Thoracic aorta (tissue), 2 donors: ENCODE results near the gene SLC44A5. TPM values are rescaled to one million over a fixed set of nuclear protein-coding genes. Genes with fewer than 3 reads are reported as not detected.

Experiments used
- ATAC-seq: fragments of 150-250 bp; one replicate; pipeline ENCODE4 v1.8.0; 2017; ENCODE audit warnings: low read depth; ENCODE audit not compliant: insufficient number of reproducible peaks, low FRiP score
- DNase-seq: peaks from one replicate; pipeline ENCODE4 v3.0.0-alpha.2; 2020; ENCODE audit warnings: low spot score
- H3K27ac ChIP-seq, 2 donors: fragments of 200-600 bp; sonication (generic); 1 replicate in 1 of 2; 2 replicates in 1 of 2; pipeline ENCODE4 v1.5.1; 2016; ENCODE audit warnings: mild to moderate bottlenecking in 2 of 2, moderate library complexity in 2 of 2
- H3K27me3 ChIP-seq: fragments of 200-600 bp; sonication (generic); replicated peaks from 2 replicates; pipeline ENCODE4 v1.6.0; 2016; ENCODE audit warnings: mild to moderate bottlenecking; ENCODE audit not compliant: insufficient read depth
- H3K36me3 ChIP-seq: fragments of 200-600 bp; sonication (generic); one replicate; pipeline ENCODE4 v1.5.1; 2016
- H3K4me1 ChIP-seq, 2 donors: fragments of 200-600 bp; sonication (generic); 1 replicate in 1 of 2; 2 replicates in 1 of 2; pipeline versions ENCODE4 v1.5.1 to v1.6.0; 2016; ENCODE audit warnings: low read depth in 2 of 2, mild to moderate bottlenecking in 1 of 2; ENCODE audit not compliant: control insufficient read depth in 1 of 2
- H3K4me3 ChIP-seq: fragments of 200-600 bp; sonication (generic); 2 replicates; pipeline ENCODE4 v1.5.1; 2016; ENCODE audit warnings: mild to moderate bottlenecking
- H3K9me3 ChIP-seq: fragments of 200-600 bp; sonication (generic); 2 replicates; pipeline ENCODE4 v1.5.1; 2016
- total RNA-seq, 2 donors: library from RNA; depleted of rRNA; stranded (reverse); fragments of >200 nt; gene quantifications; one replicate each; pipeline versions ENCODE4 v1.1.0 to v1.2.3, GENCODE V29; 2016
- TF ChIP-seq, protein P1 (sequence below): fragments of 200-600 bp; sonication (generic); IDR thresholded peaks from one replicate; pipeline ENCODE4 v1.5.1; 2019; ENCODE audit warnings: antibody characterized with exemption

SLC44A5 gene
- total RNA-seq, 2 donors from 2014 or later = 0.28 to 0.68 TPM

DNA sequence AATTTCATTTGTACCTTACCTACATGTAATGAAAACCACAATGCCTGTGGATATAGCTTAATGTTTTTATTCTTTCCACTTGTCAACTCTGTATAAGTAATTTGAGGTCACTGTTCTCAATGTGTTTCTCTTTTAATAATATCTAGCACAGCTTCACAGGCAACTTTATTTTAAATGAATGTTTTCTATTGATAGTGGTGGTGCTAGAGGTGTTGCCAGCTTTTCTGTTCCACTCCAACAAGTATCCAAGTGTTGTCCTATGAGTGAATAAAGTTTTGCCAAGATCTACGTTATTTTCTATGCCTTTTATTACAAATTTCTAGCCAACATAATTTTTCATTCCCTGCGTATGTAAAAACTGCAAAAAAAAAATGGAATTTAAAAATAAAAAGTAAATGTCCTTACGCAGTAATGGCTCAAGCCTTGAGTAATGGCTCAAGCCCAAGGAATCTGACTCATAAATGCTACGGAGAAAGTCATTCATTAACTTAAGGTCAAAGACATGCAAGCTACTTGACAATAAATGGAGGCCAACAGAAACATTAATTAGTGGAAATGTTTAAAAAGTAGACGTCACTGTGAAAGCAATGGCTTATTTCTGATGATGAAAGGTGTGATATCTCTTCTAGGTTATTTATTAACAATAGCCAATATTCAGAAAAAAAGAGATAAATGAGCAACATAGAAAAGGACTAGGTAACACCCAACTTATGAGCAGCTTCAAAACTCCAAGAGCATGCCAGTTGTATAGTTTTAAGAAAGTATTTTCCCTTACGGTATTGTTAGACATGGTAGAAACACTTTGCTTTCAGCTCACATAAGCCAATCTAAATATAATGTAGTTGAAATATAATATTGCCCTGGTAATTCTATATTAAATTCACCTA is 71.4 kb downstream of the SLC44A5 start:
- H3K4me1 ChIP-seq = peaks cover 4 to 9% of the 10 kb centered on the region in 2 donors
- ATAC-seq (no peak), DNase-seq (no peak)
- TF ChIP-seq, protein P1, sequence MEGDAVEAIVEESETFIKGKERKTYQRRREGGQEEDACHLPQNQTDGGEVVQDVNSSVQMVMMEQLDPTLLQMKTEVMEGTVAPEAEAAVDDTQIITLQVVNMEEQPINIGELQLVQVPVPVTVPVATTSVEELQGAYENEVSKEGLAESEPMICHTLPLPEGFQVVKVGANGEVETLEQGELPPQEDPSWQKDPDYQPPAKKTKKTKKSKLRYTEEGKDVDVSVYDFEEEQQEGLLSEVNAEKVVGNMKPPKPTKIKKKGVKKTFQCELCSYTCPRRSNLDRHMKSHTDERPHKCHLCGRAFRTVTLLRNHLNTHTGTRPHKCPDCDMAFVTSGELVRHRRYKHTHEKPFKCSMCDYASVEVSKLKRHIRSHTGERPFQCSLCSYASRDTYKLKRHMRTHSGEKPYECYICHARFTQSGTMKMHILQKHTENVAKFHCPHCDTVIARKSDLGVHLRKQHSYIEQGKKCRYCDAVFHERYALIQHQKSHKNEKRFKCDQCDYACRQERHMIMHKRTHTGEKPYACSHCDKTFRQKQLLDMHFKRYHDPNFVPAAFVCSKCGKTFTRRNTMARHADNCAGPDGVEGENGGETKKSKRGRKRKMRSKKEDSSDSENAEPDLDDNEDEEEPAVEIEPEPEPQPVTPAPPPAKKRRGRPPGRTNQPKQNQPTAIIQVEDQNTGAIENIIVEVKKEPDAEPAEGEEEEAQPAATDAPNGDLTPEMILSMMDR = no peak
- H3K4me3 ChIP-seq = peak overlapping the region; percentile 19
- H3K9me3 ChIP-seq = no peaks in the 10 kb centered on the region
- no peak overlapping the region for H3K27ac ChIP-seq
- H3K36me3 ChIP-seq = no peaks in the 10 kb centered on the region
- H3K27me3 ChIP-seq = no peaks in the 10 kb centered on the region

DNA sequence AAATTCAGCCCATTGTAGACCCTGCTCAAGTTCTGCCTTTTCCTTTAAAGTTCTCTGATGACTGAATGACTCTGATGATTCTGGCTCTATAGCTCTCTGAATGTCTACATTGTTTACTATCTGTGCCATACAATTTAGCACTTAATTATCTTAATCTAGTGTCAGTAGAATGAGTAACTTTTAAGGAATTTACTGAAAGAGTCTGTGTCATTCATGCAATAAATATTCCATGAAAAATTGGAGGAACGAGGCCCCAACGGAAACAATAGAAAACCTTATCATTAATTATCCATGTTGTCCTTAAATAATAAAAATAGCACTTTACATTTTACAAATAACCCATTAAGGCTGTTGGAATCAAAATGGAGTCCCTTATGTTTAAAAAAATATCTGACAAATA is 77.8 kb downstream of the SLC44A5 start:
- TF ChIP-seq, protein P1 = no peak
- H3K4me3 ChIP-seq = no peak overlapping the region
- ATAC-seq (no peak), DNase-seq (no peak)
- H3K27me3 ChIP-seq = no peaks in the 10 kb centered on the region
- H3K4me1 ChIP-seq = no peaks in the 10 kb centered on the region
- no peaks in the 10 kb centered on the region for H3K36me3 ChIP-seq
- H3K9me3 ChIP-seq = no peaks in the 10 kb centered on the region
- no peak overlapping the region for H3K27ac ChIP-seq

DNA sequence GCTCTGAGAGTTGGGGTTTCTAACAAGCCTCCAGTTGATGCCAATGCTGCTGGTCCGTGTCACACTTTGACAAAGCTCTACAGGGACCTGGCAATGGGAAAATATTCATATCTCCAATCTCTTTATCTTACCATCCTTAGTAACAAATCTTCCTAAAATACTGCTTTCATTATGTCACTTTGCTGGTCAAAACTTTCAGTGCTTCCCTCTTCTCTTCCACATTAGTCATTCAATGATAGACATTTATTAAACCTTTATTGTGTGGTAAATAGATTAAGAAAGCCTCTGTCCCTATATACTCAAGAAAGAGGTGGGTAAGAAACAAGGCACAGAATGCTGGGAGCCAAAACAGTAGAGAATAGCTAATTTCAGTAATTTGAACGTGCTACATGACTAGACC is 79.3 kb downstream of the SLC44A5 start:
- H3K4me1 ChIP-seq = no peaks in the 10 kb centered on the region
- ATAC-seq = no peak

DNA sequence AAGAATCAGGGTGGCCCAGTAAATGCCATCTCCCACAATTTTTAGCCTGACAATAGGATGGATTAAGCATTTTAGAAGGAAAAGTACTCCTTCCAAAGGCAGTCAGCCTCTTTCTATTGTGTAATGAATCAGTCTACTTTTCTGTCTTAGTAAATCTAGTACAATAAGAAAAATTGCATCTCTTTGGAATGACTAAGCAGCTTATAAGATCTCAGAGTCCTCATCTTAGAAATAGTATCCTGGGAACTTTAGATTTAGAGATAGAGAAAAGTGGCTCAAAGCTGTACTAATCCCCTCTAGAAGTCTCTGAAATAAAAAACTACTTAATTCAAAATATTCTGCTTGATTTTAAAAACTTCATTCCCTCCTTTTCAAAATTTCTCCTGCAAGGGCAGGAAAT is 81.4 kb downstream of the SLC44A5 start:
- TF ChIP-seq, protein P1 = no peak
- Histone ChIP-seq H3K27me3 (no peaks in the 10 kb centered on the region), H3K36me3 (no peaks in the 10 kb centered on the region), H3K9me3 (no peaks in the 10 kb centered on the region), H3K27ac (no peak overlapping the region), H3K4me1 (no peaks in the 10 kb centered on the region), H3K4me3 (no peak overlapping the region)
- DNase-seq (no peak), ATAC-seq (no peak)

More for the DNA sequence above, 79.3 kb downstream of the SLC44A5 start:
- Histone ChIP-seq H3K27ac (no peak overlapping the region), H3K36me3 (no peaks in the 10 kb centered on the region), H3K27me3 (no peaks in the 10 kb centered on the region), H3K4me3 (no peak overlapping the region), H3K9me3 (no peaks in the 10 kb centered on the region)
- DNase-seq = no peak
- TF ChIP-seq, protein P1 = no peak

DNA sequence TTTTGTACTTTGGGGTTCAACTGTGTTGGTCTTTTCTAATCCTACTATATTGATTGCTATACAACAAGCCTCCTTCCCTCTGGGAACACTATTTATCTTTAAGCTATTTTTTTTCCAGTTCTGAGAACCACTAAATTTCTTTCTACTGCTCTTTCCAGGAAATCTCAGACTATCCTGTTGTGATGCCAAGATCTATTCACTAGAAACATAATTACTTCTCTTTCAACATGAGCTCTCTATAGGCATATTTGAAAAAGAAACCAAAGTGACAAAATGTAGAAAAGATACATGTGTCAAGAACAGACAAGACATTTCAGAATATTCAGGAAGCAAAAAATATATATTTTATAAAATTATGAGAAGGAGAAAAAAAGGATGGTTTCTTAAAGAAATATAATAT is 82.9 kb downstream of the SLC44A5 start:
- H3K9me3 ChIP-seq = no peaks in the 10 kb centered on the region
- no peak for ATAC-seq
- no peaks in the 10 kb centered on the region for H3K27me3 ChIP-seq
- no peak overlapping the region for H3K27ac ChIP-seq
- TF ChIP-seq, protein P1 = no peak
- H3K36me3 ChIP-seq = no peaks in the 10 kb centered on the region
- no peak for DNase-seq
- H3K4me1 ChIP-seq = peaks cover 0 to 1% of the 10 kb centered on the region in 2 donors
- no peak overlapping the region for H3K4me3 ChIP-seq
